ENCODE data around the gene R3HDM2. TPM values are rescaled to one million over a fixed set of nuclear protein-coding genes. Genes with fewer than 3 reads are reported as not detected.

The R3HDM2 gene
- polyA plus RNA-seq, 1 donor from 2014 or later, result 11.1 TPM

DNA sequence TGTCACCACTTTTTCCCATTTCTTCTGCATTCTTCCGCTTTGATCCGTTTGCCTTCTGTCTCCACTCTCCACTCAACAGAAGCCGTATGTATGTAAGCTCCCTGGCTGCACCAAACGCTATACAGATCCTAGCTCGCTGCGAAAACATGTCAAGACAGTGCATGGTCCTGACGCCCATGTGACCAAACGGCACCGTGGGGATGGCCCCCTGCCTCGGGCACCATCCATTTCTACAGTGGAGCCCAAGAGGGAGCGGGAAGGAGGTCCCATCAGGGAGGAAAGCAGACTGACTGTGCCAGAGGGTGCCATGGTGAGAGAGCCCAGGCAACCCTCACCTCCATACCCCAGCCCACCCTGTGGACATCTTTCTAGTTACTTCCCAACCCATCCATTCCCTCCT lies 37.1 kb upstream of the R3HDM2 start:
- Histone ChIP-seq H3K79me2 (replicated peaks; ENCODE audit: insufficient read depth, low read length) (no peaks in the 10 kb centered on the region), H3K9me3 (ENCODE audit: low read length) (no peaks in the 10 kb centered on the region), H3K4me3 (ENCODE audit: low read length) (no peak overlapping the region), H3K27me3 (ENCODE audit: insufficient read depth, low read depth, low read length) (peaks cover 29% of the 10 kb centered on the region), H3K4me2 (ENCODE audit: low read length) (no peak overlapping the region), H3K9ac (ENCODE audit: low read length) (no peak overlapping the region), H3K36me3 (ENCODE audit: insufficient read depth, low read length) (no peaks in the 10 kb centered on the region), H3K27ac (ENCODE audit: low read length) (no peak overlapping the region), H4K20me1 (ENCODE audit: insufficient read depth) (no peaks in the 10 kb centered on the region), H3F3A (ENCODE audit: insufficient read depth, low read length, poor library complexity, severe bottlenecking) (no peaks in the 10 kb centered on the region), H3K9me2 (ENCODE audit: insufficient read depth, low read length) (no peaks in the 10 kb centered on the region), H2AFZ (ENCODE audit: low read depth, low read length) (no peak overlapping the region)
- TF ChIP-seq REST (IDR thresholded peaks at IDR 0.05; ENCODE audit: borderline replicate concordance) (no peak), TAF1 (IDR thresholded peaks at IDR 0.05; ENCODE audit: low read depth) (no peak), EP300 (conservative IDR thresholded peaks at IDR 0.05; ENCODE audit: poor library complexity, severe bottlenecking) (no peak), POLR2AphosphoS5 (IDR thresholded peaks at IDR 0.05) (no peak), CTCF (IDR thresholded peaks at IDR 0.05; ENCODE audit: poor library complexity, severe bottlenecking) (no peak), SMC3 (conservative IDR thresholded peaks at IDR 0.05; ENCODE audit: poor library complexity) (no peak), MXI1 (conservative IDR thresholded peaks at IDR 0.05; ENCODE audit: poor library complexity, severe bottlenecking) (no peak), RAD21 (conservative IDR thresholded peaks at IDR 0.05) (no peak)

- TF ChIP-seq POLR2AphosphoS5 (IDR thresholded peaks at IDR 0.05) (no peak), REST (IDR thresholded peaks at IDR 0.05; ENCODE audit: borderline replicate concordance) (no peak), EZH2 (IDR thresholded peaks at IDR 0.05; ENCODE audit: borderline replicate concordance, insufficient read depth, low read length, poor library complexity, severe bottlenecking) (no peak), RAD21 (conservative IDR thresholded peaks at IDR 0.05) (no peak), EP300 (conservative IDR thresholded peaks at IDR 0.05; ENCODE audit: poor library complexity, severe bottlenecking) (no peak), TAF1 (IDR thresholded peaks at IDR 0.05; ENCODE audit: low read depth) (no peak), CTCF (IDR thresholded peaks at IDR 0.05; ENCODE audit: poor library complexity, severe bottlenecking) (no peak), MXI1 (conservative IDR thresholded peaks at IDR 0.05; ENCODE audit: poor library complexity, severe bottlenecking) (no peak), SMC3 (conservative IDR thresholded peaks at IDR 0.05; ENCODE audit: poor library complexity) (no peak)
- H2AFZ ChIP-seq (ENCODE audit: low read depth, low read length), result no peak overlapping the region
- H3K79me2 ChIP-seq (replicated peaks; ENCODE audit: insufficient read depth, low read length), result no peaks in the 10 kb centered on the region
- no peaks in the 10 kb centered on the region for H3K9me2 ChIP-seq (ENCODE audit: insufficient read depth, low read length)
- no peaks in the 10 kb centered on the region for H3F3A ChIP-seq (ENCODE audit: insufficient read depth, low read length, poor library complexity, severe bottlenecking)
- H3K4me3 ChIP-seq (ENCODE audit: low read length), result no peak overlapping the region
- no peaks in the 10 kb centered on the region for H3K9me3 ChIP-seq (ENCODE audit: low read length)
- no peak overlapping the region for H3K4me2 ChIP-seq (ENCODE audit: low read length)
- H3K27ac ChIP-seq (ENCODE audit: low read length), result no peak overlapping the region
- H3K27me3 ChIP-seq (ENCODE audit: insufficient read depth, low read depth, low read length), result peaks cover 29% of the 10 kb centered on the region
- no peaks in the 10 kb centered on the region for H4K20me1 ChIP-seq (ENCODE audit: insufficient read depth)
- no peaks in the 10 kb centered on the region for H3K36me3 ChIP-seq (ENCODE audit: insufficient read depth, low read length)
- H3K9ac ChIP-seq (ENCODE audit: low read length), result no peak overlapping the region
Observed at GRCh38 chr12:57467212-57467874, 36.5 kb upstream of the R3HDM2 start.

All from neural cell (in vitro differentiated cells).